LNCAP (cell line): ENCODE results near the gene PTPRN2.

ENCODE experiments used
- TF ChIP-seq, protein P1 (sequence below): fragments of 450-650 bp; IDR thresholded peaks from 2 replicates; pipeline ENCODE4 v1.5.1; 2017; ENCODE audit warnings: mild to moderate bottlenecking

PTPRN2 gene

DNA sequence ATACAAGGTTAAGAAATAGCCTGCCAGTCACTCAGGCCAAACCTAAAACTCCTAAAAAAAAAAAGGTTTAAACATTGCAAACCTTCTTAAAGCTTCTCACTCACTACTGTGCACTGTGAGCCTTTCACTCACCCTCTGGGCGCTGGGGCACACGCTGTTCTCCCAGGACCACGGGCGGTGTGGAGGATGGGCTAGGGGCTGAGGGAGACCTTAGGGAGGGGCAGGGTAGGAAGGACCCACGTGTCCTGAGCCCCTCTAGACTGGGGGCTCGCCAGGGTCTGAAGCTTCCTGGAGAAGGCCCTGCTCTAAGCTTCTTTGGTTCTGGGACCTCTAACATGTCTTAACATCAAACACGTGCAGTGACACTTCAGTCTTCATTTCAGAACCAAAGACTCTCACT lies 681.0 kb downstream of the PTPRN2 start:
- TF ChIP-seq, protein P1, sequence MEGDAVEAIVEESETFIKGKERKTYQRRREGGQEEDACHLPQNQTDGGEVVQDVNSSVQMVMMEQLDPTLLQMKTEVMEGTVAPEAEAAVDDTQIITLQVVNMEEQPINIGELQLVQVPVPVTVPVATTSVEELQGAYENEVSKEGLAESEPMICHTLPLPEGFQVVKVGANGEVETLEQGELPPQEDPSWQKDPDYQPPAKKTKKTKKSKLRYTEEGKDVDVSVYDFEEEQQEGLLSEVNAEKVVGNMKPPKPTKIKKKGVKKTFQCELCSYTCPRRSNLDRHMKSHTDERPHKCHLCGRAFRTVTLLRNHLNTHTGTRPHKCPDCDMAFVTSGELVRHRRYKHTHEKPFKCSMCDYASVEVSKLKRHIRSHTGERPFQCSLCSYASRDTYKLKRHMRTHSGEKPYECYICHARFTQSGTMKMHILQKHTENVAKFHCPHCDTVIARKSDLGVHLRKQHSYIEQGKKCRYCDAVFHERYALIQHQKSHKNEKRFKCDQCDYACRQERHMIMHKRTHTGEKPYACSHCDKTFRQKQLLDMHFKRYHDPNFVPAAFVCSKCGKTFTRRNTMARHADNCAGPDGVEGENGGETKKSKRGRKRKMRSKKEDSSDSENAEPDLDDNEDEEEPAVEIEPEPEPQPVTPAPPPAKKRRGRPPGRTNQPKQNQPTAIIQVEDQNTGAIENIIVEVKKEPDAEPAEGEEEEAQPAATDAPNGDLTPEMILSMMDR = no peak

DNA sequence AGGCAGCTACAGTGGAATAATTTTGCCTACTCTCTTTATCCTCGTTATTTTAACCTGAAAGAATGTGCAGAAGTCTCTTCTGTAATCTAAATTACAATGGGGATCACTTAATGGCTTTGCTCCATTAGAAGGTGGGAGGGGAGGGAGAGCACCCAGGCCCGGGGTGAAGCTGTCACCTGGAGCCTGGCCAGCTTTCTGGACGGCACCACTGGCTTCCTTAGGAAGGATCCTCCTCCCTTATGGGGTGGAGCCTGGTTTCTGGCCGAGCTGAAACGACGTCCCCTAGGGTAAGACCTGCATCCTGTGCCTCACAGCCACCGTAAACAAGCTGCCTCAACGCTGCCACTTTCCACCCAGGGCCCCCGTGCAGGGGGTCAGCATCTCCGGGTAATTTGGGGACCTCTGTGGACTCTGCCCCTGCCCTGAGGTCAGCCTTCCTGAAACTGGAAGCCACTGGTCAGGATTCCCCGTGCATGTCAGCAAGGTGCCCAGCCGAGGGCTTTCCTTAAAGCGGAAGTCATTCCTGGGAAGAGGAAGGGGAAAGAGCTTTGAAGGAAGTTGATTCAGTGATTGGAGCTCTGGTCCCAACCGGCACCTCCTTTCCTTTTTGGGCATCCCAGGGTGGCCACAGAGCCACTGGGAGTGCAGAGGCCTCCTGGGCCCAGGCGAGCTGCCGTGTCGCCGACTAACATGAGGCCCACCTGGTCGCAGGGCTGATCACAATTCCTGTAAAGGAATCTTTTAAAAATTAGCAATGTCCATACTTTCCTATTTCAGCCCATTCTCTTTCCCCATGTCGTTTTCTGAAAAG lies 681.8 kb downstream of the PTPRN2 start:
- TF ChIP-seq, protein P1 = no peak

DNA sequence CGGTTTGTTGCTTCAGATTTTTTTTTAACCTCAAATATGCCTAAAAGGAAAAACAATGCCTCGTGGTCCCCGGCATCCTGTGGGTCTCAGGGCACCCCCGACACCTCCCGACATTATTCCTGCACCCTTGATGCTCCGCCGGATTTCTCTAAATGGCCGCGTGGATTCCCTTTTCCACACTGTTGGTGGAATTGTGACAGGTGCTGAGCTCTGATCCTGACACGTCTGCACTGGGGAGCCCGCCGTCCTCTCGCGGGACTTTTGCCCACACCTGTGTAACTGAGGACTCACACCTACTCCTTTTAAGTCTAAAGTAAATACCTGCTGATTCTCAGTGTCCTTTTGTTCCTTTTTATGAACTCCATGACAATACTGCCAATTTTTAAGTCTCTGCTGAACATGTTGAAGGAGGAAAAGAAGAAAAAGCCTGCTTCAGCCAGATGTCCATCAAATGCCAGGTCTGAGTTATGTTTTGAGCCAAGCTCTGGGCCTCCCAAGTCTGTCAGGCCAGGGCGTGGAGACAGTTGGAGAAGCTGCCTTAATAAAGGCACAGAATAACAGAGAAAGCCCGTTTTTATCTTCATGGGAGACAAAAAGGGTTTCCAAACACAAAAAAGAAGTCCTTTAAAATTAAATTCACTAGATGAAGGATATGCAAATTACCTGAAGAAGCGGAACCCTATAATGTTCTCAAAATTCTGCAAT lies 682.6 kb downstream of the PTPRN2 start:
- TF ChIP-seq, protein P1 = no peak

DNA sequence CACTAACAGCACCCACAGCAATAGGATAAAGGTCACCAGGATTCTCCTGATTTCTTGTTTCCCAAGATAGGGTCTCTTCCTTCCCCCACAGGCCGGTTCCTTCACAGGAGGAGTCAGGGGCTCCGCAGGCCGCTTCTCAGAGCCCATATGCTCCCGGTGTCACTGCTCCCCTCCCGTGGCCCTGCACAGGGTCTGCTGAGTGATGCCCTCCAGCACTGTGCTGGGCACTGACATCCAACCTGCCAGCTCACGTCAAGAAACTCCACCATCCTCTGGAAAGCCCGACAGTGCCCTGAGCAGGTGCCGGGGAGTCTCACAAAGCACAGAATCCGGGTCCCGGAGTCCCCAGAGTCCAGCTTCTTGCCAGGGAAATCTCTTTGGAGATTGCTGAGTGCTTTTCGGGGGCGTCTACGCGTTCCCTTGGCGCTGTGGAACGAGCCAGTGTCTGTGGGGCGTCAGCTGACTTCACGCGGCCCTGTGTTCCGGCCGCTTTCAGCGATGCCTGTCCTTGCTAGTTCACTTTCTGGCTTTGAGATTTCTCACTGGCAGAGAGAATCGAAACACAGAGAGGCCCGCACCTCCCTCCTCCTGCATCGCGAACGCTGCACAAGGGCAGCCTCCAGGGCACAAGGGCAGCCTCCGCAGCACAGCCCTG lies 683.3 kb downstream of the PTPRN2 start:
- TF ChIP-seq, protein P1 = no peak

DNA sequence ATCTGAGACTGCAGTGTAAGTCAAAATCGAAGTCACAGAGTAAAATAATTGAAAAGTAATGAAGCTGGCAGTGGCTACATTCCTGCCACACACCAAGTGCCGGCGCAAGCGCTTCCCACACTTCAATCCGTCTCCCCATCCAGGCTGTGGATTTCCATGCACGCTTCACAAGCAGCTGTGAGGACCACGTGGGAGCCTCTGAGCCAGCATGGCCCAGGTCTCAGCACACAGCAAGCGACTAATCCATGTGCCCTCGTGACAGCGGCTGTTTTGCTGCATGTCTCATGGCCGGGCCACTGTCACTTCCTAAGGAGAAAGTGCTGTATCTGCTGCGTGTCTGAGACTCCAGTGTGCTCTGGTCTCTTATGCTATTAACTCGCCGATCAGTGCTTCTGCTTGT lies 683.9 kb downstream of the PTPRN2 start:
- TF ChIP-seq, protein P1 = no peak

DNA sequence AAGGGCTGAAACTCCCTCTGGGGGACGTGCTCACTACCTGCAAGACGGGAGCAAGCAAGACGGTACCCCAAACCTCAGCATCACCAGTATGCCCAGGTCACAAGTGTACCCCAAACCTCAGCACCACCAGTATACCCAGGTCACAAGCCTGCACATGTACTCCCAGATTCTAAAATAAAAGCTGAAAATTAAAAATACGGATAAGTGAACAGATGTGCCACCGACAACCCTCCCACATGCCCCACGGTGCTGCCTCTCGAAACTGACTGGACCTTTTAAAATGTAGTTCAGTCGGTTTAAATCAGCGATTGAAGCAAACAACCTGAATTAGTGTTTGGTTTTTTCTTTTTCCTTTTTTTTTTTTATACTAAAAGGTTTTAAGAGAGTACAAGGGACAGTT lies 684.3 kb downstream of the PTPRN2 start:
- TF ChIP-seq, protein P1 = no peak

DNA sequence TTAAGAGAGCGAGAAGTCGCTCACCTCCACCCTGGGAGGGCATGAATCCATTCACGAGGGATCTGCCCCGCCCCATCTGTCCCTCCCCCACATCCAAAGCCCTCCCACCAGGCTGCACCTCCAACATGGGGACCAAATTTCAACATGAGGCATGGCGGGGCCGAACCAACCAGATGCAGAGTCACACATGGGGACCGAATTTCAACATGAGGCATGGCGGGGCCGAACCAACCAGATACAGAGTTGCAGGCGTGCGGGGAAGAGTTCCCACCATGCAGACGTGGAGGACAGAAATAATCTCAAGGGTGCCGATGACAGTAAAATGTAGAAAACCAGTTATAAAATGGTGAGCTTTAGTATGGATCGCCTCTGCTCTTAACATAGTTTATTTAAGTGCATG lies 686.5 kb downstream of the PTPRN2 start:
- TF ChIP-seq, protein P1 = no peak
